H1 (cell line): ENCODE results near the gene CD300H. TPM values are rescaled to one million over a fixed set of nuclear protein-coding genes. Genes with fewer than 3 reads are reported as not detected.
A peak's percentile ranks its signal among the peaks of the same experiment; 100 is the strongest.

ENCODE experiments used
- CTCF ChIA-PET: fragments of 300-600 bp; sonication (Branson Sonifier 250); formaldehyde crosslinking; loops from one replicate; lab custom pipeline; 2021; ENCODE audit not compliant: partially characterized antibody; lab: Charles Lee
- POLR2A ChIA-PET: fragments of 300-600 bp; sonication (Branson Sonifier 250); formaldehyde crosslinking; loops from one replicate; lab custom pipeline; 2021; ENCODE audit warnings: inconsistent platforms; ENCODE audit not compliant: partially characterized antibody; lab: Charles Lee
- DNase-seq, 2 experiments: peaks; one replicate each; pipeline versions ENCODE4 v3.0.0 to v3.0.0-alpha.2; 2010 to 2022; ENCODE audit warnings: low spot score in 2 of 2, low read depth in 1 of 2, mixed read lengths in 1 of 2
- FAIRE-seq: peaks from 2 replicates; lab custom pipeline; 2011; peaks lifted over from hg19 to GRCh38; lab: Jason Lieb, UNC
- H2AFZ ChIP-seq: 2 replicates; pipeline ENCODE4 v1.8.1; 2012; ENCODE audit warnings: low read length, inconsistent platforms
- H2AK5ac ChIP-seq: 2 replicates; pipeline ENCODE4 v1.6.1; 2013; ENCODE audit warnings: low read depth, low read length
- H2BK120ac ChIP-seq: replicated peaks from 2 replicates; pipeline ENCODE3; 2013; ENCODE audit warnings: low read depth, low read length, inconsistent platforms
- H2BK12ac ChIP-seq: 2 replicates; pipeline ENCODE4 v1.6.1; 2013; ENCODE audit warnings: low read depth, low read length
- H2BK15ac ChIP-seq: 2 replicates; pipeline ENCODE4 v1.6.1; 2013; ENCODE audit warnings: low read length
- H2BK20ac ChIP-seq: 2 replicates; pipeline ENCODE4 v1.6.1; 2013; ENCODE audit warnings: low read length
- H2BK5ac ChIP-seq: 2 replicates; pipeline ENCODE4 v1.6.1; 2013; ENCODE audit warnings: low read depth, low read length
- H3K14ac ChIP-seq: 2 replicates; pipeline ENCODE4 v1.6.1; 2013; ENCODE audit warnings: inconsistent platforms; ENCODE audit not compliant: insufficient read length
- H3K18ac ChIP-seq: 2 replicates; pipeline ENCODE4 v1.6.1; 2013; ENCODE audit warnings: low read length; ENCODE audit errors: extremely low read depth
- H3K23ac ChIP-seq: 2 replicates; pipeline ENCODE4 v1.6.1; 2013; ENCODE audit warnings: inconsistent platforms; ENCODE audit not compliant: insufficient read length
- H3K23me2 ChIP-seq: 2 replicates; pipeline ENCODE4 v1.6.1; 2013; ENCODE audit warnings: low read depth, low read length
- H3K27ac ChIP-seq: 2 replicates; pipeline ENCODE4 v1.6.1; 2011; ENCODE audit warnings: low read depth, low read length, inconsistent platforms
- H3K27me3 ChIP-seq, 4 experiments: replicated peaks in 1 of 4; 1 replicate in 1 of 4; 2 replicates in 3 of 4; pipeline versions ENCODE4 v1.6.1 to v1.8.1; 2011 to 2013; ENCODE audit warnings: low read length in 3 of 4, mild to moderate bottlenecking in 3 of 4, inconsistent platforms in 2 of 4, mixed read lengths in 2 of 4, moderate library complexity in 1 of 4; ENCODE audit not compliant: control insufficient read depth in 3 of 4, insufficient read depth in 3 of 4; ENCODE audit errors: extremely low read depth in 1 of 4
- H3K36me3 ChIP-seq, 4 experiments: 2 replicates each; pipeline versions ENCODE4 v1.6.1 to v1.8.1; 2011 to 2013; ENCODE audit warnings: mild to moderate bottlenecking in 4 of 4, low read length in 3 of 4, moderate library complexity in 2 of 4, control low read depth in 1 of 4, inconsistent platforms in 1 of 4; ENCODE audit not compliant: insufficient read depth in 4 of 4, control insufficient read depth in 2 of 4
- H3K4ac ChIP-seq: replicated peaks from 2 replicates; pipeline ENCODE3; 2013; ENCODE audit warnings: low read length, low read depth, mixed read lengths, inconsistent platforms; ENCODE audit not compliant: insufficient read length
- H3K4me1 ChIP-seq, 4 experiments: replicated peaks in 1 of 4; 1 replicate in 1 of 4; 2 replicates in 3 of 4; pipeline versions ENCODE4 v1.6.1 to v1.8.1; 2011 to 2013; ENCODE audit warnings: low read length in 3 of 4, inconsistent platforms in 2 of 4, mixed read lengths in 1 of 4; ENCODE audit not compliant: insufficient read depth in 4 of 4, control insufficient read depth in 3 of 4
- H3K4me2 ChIP-seq, 2 experiments: 2 replicates each; pipeline versions ENCODE4 v1.6.1 to v1.8.1; 2011 to 2013; ENCODE audit warnings: low read depth in 2 of 2, low read length in 2 of 2, control low read depth in 1 of 2, inconsistent platforms in 1 of 2, mild to moderate bottlenecking in 1 of 2; ENCODE audit not compliant: insufficient read depth in 1 of 2
- H3K4me3 ChIP-seq, 4 experiments: fragments of 200-600, 300-600 bp in 1 of 4; sonication (generic), shearing (Covaris generic), sonication (Bioruptor Twin) in 1 of 4; 2 replicates each; pipeline versions ENCODE4 v1.5.1 to v1.8.1; 2011 to 2016; ENCODE audit warnings: low read length in 4 of 4, low read depth in 3 of 4, control low read depth in 2 of 4, inconsistent platforms in 2 of 4, mild to moderate bottlenecking in 2 of 4, mixed read lengths in 1 of 4, moderate library complexity in 1 of 4; ENCODE audit not compliant: insufficient read depth in 2 of 4; ENCODE audit errors: extremely low read depth in 1 of 4
- H3K56ac ChIP-seq: replicated peaks from 2 replicates; pipeline ENCODE3; 2013; ENCODE audit warnings: low read depth, mild to moderate bottlenecking, mixed read lengths, low read length, inconsistent platforms; ENCODE audit not compliant: insufficient read length
- H3K79me1 ChIP-seq: 2 replicates; pipeline ENCODE4 v1.6.1; 2013; ENCODE audit warnings: low read depth, low read length, control low read depth
- H3K79me2 ChIP-seq, 2 experiments: 2 replicates each; pipeline versions ENCODE4 v1.6.1 to v1.8.1; 2012 to 2013; ENCODE audit warnings: low read length in 2 of 2, mild to moderate bottlenecking in 2 of 2, inconsistent platforms in 1 of 2; ENCODE audit not compliant: insufficient read depth in 2 of 2, control insufficient read depth in 1 of 2
- H3K9ac ChIP-seq, 4 experiments: replicated peaks in 1 of 4; 1 replicate in 1 of 4; 2 replicates in 3 of 4; pipeline versions ENCODE4 v1.6.1 to v1.8.1; 2011 to 2013; ENCODE audit warnings: low read depth in 3 of 4, low read length in 3 of 4, control low read depth in 2 of 4, mild to moderate bottlenecking in 2 of 4, moderate library complexity in 2 of 4, inconsistent platforms in 1 of 4; ENCODE audit errors: extremely low read depth in 1 of 4
- H3K9me3 ChIP-seq, 2 experiments: 2 replicates each; pipeline versions ENCODE4 v1.6.1 to v1.8.1; 2012 to 2013; ENCODE audit warnings: mild to moderate bottlenecking in 2 of 2, moderate library complexity in 2 of 2, control low read depth in 1 of 2, inconsistent platforms in 1 of 2, low read depth in 1 of 2, low read length in 1 of 2, mixed read lengths in 1 of 2; ENCODE audit not compliant: insufficient read depth in 2 of 2
- H4K20me1 ChIP-seq, 2 experiments: replicated peaks in 1 of 2; 2 replicates each; pipeline versions ENCODE3 to v1.8.1; 2011 to 2013; ENCODE audit warnings: inconsistent platforms in 2 of 2, low read length in 2 of 2, mild to moderate bottlenecking in 1 of 2; ENCODE audit not compliant: insufficient read depth in 2 of 2, control insufficient read depth in 1 of 2
- H4K5ac ChIP-seq: 2 replicates; pipeline ENCODE4 v1.6.1; 2013; ENCODE audit warnings: low read length, low read depth, mixed read lengths, inconsistent platforms; ENCODE audit not compliant: insufficient read length
- H4K8ac ChIP-seq: 2 replicates; pipeline ENCODE4 v1.8.0; 2013; ENCODE audit warnings: mild to moderate bottlenecking, moderate library complexity, low read length, inconsistent platforms; ENCODE audit not compliant: insufficient read depth; ENCODE audit errors: extremely low read depth
- H4K91ac ChIP-seq: replicated peaks from 2 replicates; pipeline ENCODE3; 2013; ENCODE audit warnings: low read length, mixed read lengths, inconsistent platforms; ENCODE audit not compliant: insufficient read length
- CHD1 ChIP-seq: IDR thresholded peaks from 2 replicates; pipeline ENCODE4 v1.6.1; 2012; ENCODE audit warnings: low read depth, low read length, improper control_type of control experiment
- EGR1 ChIP-seq: IDR thresholded peaks from 2 replicates; pipeline ENCODE4 v1.6.1; 2011; ENCODE audit warnings: low read depth, low read length, borderline replicate concordance
- JUND ChIP-seq: IDR thresholded peaks from 2 replicates; pipeline ENCODE4 v1.6.1; 2011; ENCODE audit warnings: mild to moderate bottlenecking, improper control_type of control experiment, low read length
- MAX ChIP-seq: IDR thresholded peaks from 2 replicates; pipeline ENCODE4 v1.6.1; 2012; ENCODE audit warnings: inconsistent platforms
- NANOG ChIP-seq: IDR thresholded peaks from 2 replicates; pipeline ENCODE4 v1.6.1; 2011; ENCODE audit warnings: low read length, low read depth, mild to moderate bottlenecking, inconsistent platforms; ENCODE audit not compliant: insufficient read depth, poor library complexity, severe bottlenecking
- POU5F1 ChIP-seq: IDR thresholded peaks from 2 replicates; pipeline ENCODE4 v1.6.1; 2011; ENCODE audit warnings: low read depth, mild to moderate bottlenecking, low read length, moderate library complexity
- SAP30 ChIP-seq: fragments of 300-600 bp; sonication (generic); IDR thresholded peaks from 2 replicates; pipeline ENCODE4 v1.7.1; 2012; ENCODE audit warnings: low read length, moderate library complexity, mild to moderate bottlenecking, inconsistent platforms; ENCODE audit not compliant: insufficient read depth, insufficient replicate concordance
- SIX5 ChIP-seq: IDR thresholded peaks from 2 replicates; pipeline ENCODE4 v1.6.1; 2011; ENCODE audit warnings: mild to moderate bottlenecking, low read depth, low read length
- SP2 ChIP-seq: IDR thresholded peaks from 2 replicates; pipeline ENCODE4 v1.6.1; 2012; ENCODE audit warnings: mild to moderate bottlenecking, low read length, inconsistent platforms
- WGBS, 2 experiments: shearing (Covaris generic) in 1 of 2; methylation state at CpG; one replicate each; pipeline versions ENCODE4 v1.1.6 to v1.1.7; 2013 to 2015; ENCODE audit warnings: low lambda C conversion rate in 2 of 2, mixed read lengths in 2 of 2, inconsistent platforms in 1 of 2, low coverage in 1 of 2, missing lambda C conversion rate in 1 of 2; ENCODE audit not compliant: insufficient replicate concordance in 2 of 2, insufficient coverage in 1 of 2, insufficient read length in 1 of 2; ENCODE audit errors: extremely low coverage in 1 of 2, missing lambda C conversion rate in 1 of 2; 5-methylcytosine and 5-hydroxymethylcytosine counted together
- polyA plus RNA-seq, 7 experiments: library from polyadenylated mRNA; depleted of rRNA in 3 of 7; stranded (reverse) in 5 of 7; unstranded in 2 of 7; fragments of >200 nt in 5 of 7; fragments of 200-250 nt in 2 of 7; gene quantifications; 1 replicate in 5 of 7; 2 replicates in 1 of 7; 4 replicates in 1 of 7; pipeline versions ENCODE4 v1.2.1 to v1.2.3, GENCODE V29; 2011 to 2013; ENCODE audit warnings: missing spikeins in 2 of 7, mixed read lengths in 2 of 7
- total RNA-seq: library from RNA; stranded (reverse); fragmentation: NEBNext Ultra II Directional; extraction: Animal tissue kit (Norgen Biotek cat#: 25700); gene quantifications from 2 replicates; pipeline ENCODE4 v1.2.1, GENCODE V29; 2021

The CD300H gene
- total and polyA plus RNA-seq, 2 of the 8 experiments (the other 6 are each of a cell fraction or from before 2014, with no cell fraction given): not detected

- Histone ChIP-seq H3K56ac (peak overlapping the region; percentile 95), H2BK120ac (no peak overlapping the region), H3K79me2 (no peaks in the 10 kb centered on the region; a peak in 1 of 4 replicates), H3K23me2 (peaks cover 13% of the 10 kb centered on the region), H4K91ac (peak overlapping the region; percentile 87), H2AK5ac (peak overlapping the region; percentile 79), H3K36me3 (no peaks in the 10 kb centered on the region), H3K23ac (no peak overlapping the region), H3K79me1 (peaks cover 7% of the 10 kb centered on the region), H2AFZ (no peak overlapping the region), H4K20me1 (peaks cover 0 to 12% of the 10 kb centered on the region in 2 experiments), H3K27ac (no peak overlapping the region), H3K27me3 (peaks cover 0 to 2% (median under 1%) of the 10 kb centered on the region in 4 experiments; a peak in 1 of 7 replicates), H4K8ac (no peak overlapping the region), H3K9ac (no peak overlapping the region; a peak in 1 of 7 replicates), H3K9me3 (no peaks in the 10 kb centered on the region), H3K18ac (no peak overlapping the region), H2BK12ac (peak overlapping the region; percentile 91; the same call in 1 of the 2 replicates), H2BK5ac (no peak overlapping the region; the same call in 1 of the 2 replicates), H3K4me1 (peaks cover 0 to 3% (median 2%) of the 10 kb centered on the region in 4 experiments; a peak in 3 of 7 replicates), H2BK20ac (peak overlapping the region; percentile 52; the same call in 1 of the 2 replicates), H2BK15ac (peak overlapping the region; percentile 73; the same call in 1 of the 2 replicates), H3K4ac (peak overlapping the region; percentile 95), H3K4me2 (no peak overlapping the region; a peak in 1 of 4 replicates), H3K4me3 (no peak overlapping the region), H4K5ac (no peak overlapping the region), H3K14ac (no peak overlapping the region)
- FAIRE-seq (no peak), DNase-seq (no peak)
- ChIA-PET CTCF (interaction anchor here (0.6 to 4.2 kb wide), 6 partner anchors 9 to 1251 kb away, joined by 3 to 33 read pairs (median 15); no protein-coding TSS in a partner anchor), POLR2A (interaction anchor here (0.6 kb wide), 1 partner anchor 13 kb away, joined by 3 read pairs; no protein-coding TSS in a partner anchor)
- WGBS, 2 experiments: 79 to 100% methylated on average over 1 to 4 of the region's 4 CpGs
- no peak for TF ChIP-seq MAX
- TF ChIP-seq NANOG: no peak
- TF ChIP-seq EGR1: no peak
- TF ChIP-seq SAP30: no peak
- TF ChIP-seq SP2: no peak
- TF ChIP-seq JUND: no peak
- TF ChIP-seq SIX5: no peak
- no peak for TF ChIP-seq POU5F1
- no peak for TF ChIP-seq CHD1
Observed at GRCh38 chr17:74568106-74568873, 981 bp upstream of the CD300H start.
